Measurements from ENCODE around the gene HIPK2.

- TF ChIP-seq CTCF (IDR thresholded peaks at IDR 0.05) (no peak), POLR2A (IDR thresholded peaks at IDR 0.05) (no peak)
Measured at GRCh38 chr7:139695051-139695450, 82.7 kb downstream of the HIPK2 start.
